HG02852 (cell line): ENCODE data around the gene TBX5.

Experiments used
- ATAC-seq: cut with Tn5 transposase; IDR thresholded peaks from one replicate; pipeline ENCODE4 v1.9.1; 2021; ENCODE audit warnings: mild to moderate bottlenecking, moderate library complexity; ENCODE audit not compliant: unreplicated experiment

TBX5 gene

GRCh38 chr12:114405519-114406271, at the start of gene TBX5:
TBX5 (minus strand) TSS chr12:114406144; CDS start chr12:114403898, 2,246 bp downstream.
- ATAC-seq, result no peak

- ATAC-seq, result no peak
These were observed 45.7 kb upstream of the TBX5 start for GRCh38 chr12:114451657-114452056.

- ATAC-seq, result no peak
These were observed 44.8 kb upstream of the TBX5 start for GRCh38 chr12:114450515-114451300.

GRCh38 chr12:114450019-114450418, 44.1 kb upstream of the TBX5 start:
- ATAC-seq, result no peak

GRCh38 chr12:114448618-114448933, 42.6 kb upstream of the TBX5 start:
- ATAC-seq, result no peak

- ATAC-seq, result no peak
These were observed 42.1 kb upstream of the TBX5 start for GRCh38 chr12:114447799-114448617.

GRCh38 chr12:114447274-114447716, 41.4 kb upstream of the TBX5 start:
- ATAC-seq, result no peak

GRCh38 chr12:114445401-114446323, 39.7 kb upstream of the TBX5 start:
- ATAC-seq, result no peak

- no peak for ATAC-seq
These were observed 38.7 kb upstream of the TBX5 start for GRCh38 chr12:114444422-114445279.

- no peak for ATAC-seq
These were observed 37.9 kb upstream of the TBX5 start for GRCh38 chr12:114443607-114444421.

- ATAC-seq, result no peak
These were observed 36.6 kb upstream of the TBX5 start for GRCh38 chr12:114442578-114442977.

- ATAC-seq, result no peak
These were observed 35.6 kb upstream of the TBX5 start for GRCh38 chr12:114441545-114441944.

GRCh38 chr12:114441039-114441383, 35.1 kb upstream of the TBX5 start:
- no peak for ATAC-seq

- no peak for ATAC-seq
These were observed 34.5 kb upstream of the TBX5 start for GRCh38 chr12:114440270-114441038.

- ATAC-seq, result no peak
These were observed 33.9 kb upstream of the TBX5 start for GRCh38 chr12:114439817-114440216.

- no peak for ATAC-seq
These were observed 33.3 kb upstream of the TBX5 start for GRCh38 chr12:114439261-114439683.

- ATAC-seq, result no peak
These were observed 32.8 kb upstream of the TBX5 start for GRCh38 chr12:114438635-114439256.
